Progenitor cell of endocrine pancreas (in vitro differentiated cells): ENCODE results near the gene TM2D1. TPM values are rescaled to one million over a fixed set of nuclear protein-coding genes. Genes with fewer than 3 reads are reported as not detected.
"Not testable (repeated sequence)": the region's sequence is repeated elsewhere in the genome, so short reads cannot be mapped to it uniquely, and the experiment has no call there.

ENCODE experiments used
- DNase-seq: peaks from one replicate; pipeline ENCODE4 v3.0.0; 2021; ENCODE audit warnings: low spot score; ENCODE audit not compliant: unreplicated experiment
- H3K27ac Mint-ChIP-seq: 2 replicates; pipeline ENCODE4 v1.8.0; 2021; ENCODE audit warnings: mild to moderate bottlenecking, moderate library complexity, mixed read lengths
- H3K27me3 Mint-ChIP-seq: 2 replicates; pipeline ENCODE4 v1.8.0; 2021; ENCODE audit warnings: mixed read lengths
- H3K36me3 Mint-ChIP-seq: 2 replicates; pipeline ENCODE4 v1.8.0; 2022; ENCODE audit warnings: mixed read lengths; ENCODE audit not compliant: insufficient read depth
- H3K4me1 Mint-ChIP-seq: 2 replicates; pipeline ENCODE4 v1.8.0; 2021; ENCODE audit warnings: low read depth, mixed read lengths
- H3K4me3 Mint-ChIP-seq: 2 replicates; pipeline ENCODE4 v1.8.0; 2021; ENCODE audit warnings: low read depth, mild to moderate bottlenecking, moderate library complexity, mixed read lengths
- H3K9me3 Mint-ChIP-seq: 2 replicates; pipeline ENCODE4 v1.8.0; 2021; ENCODE audit warnings: low read depth, mixed read lengths
- CTCF ChIP-seq: fragments of 200-600 bp; sonication (generic); IDR thresholded peaks from one replicate; pipeline ENCODE4 v1.5.0; 2021; ENCODE audit warnings: antibody characterized with exemption, mild to moderate bottlenecking; ENCODE audit not compliant: unreplicated experiment
- total RNA-seq: library from RNA; stranded (reverse); gene quantifications from 2 replicates; pipeline ENCODE4 v1.2.1, GENCODE V29; 2021

Gene TM2D1
- total RNA-seq, 1 donor from 2014 or later = 36.7 TPM

GRCh38 chr1:61724506-61724812, 482 bp downstream of the TM2D1 start:
- Mint-ChIP-seq H3K4me3 (peak overlapping the region; percentile 93), H3K4me1 (peaks cover 8% of the 10 kb centered on the region), H3K27ac (peak overlapping the region; percentile 99), H3K27me3 (no peaks in the 10 kb centered on the region), H3K9me3 (no peaks in the 10 kb centered on the region), H3K36me3 (no peaks in the 10 kb centered on the region)
- no peak for DNase-seq
- TF ChIP-seq CTCF = no peak

GRCh38 chr1:61718996-61719663, 5.8 kb downstream of the TM2D1 start:
- H3K36me3 Mint-ChIP-seq = peaks cover 13% of the 10 kb centered on the region
- not testable (repeated sequence) for H3K9me3 Mint-ChIP-seq, DNase-seq, H3K27ac Mint-ChIP-seq, H3K4me3 Mint-ChIP-seq, H3K27me3 Mint-ChIP-seq, H3K4me1 Mint-ChIP-seq

GRCh38 chr1:61711969-61712368, 13.0 kb downstream of the TM2D1 start:
- Mint-ChIP-seq H3K27me3 (no peaks in the 10 kb centered on the region), H3K4me1 (peaks cover 6% of the 10 kb centered on the region), H3K9me3 (no peaks in the 10 kb centered on the region), H3K36me3 (peaks cover 23% of the 10 kb centered on the region), H3K4me3 (no peak overlapping the region), H3K27ac (peak overlapping the region; percentile 31)
- DNase-seq = no peak
- no peak for TF ChIP-seq CTCF

GRCh38 chr1:61711257-61711656, 13.7 kb downstream of the TM2D1 start:
- peaks cover 21% of the 10 kb centered on the region for H3K36me3 Mint-ChIP-seq
- not testable (repeated sequence) for H3K4me3 Mint-ChIP-seq

GRCh38 chr1:61709908-61710289, 15.0 kb downstream of the TM2D1 start:
- no peak overlapping the region for H3K4me3 Mint-ChIP-seq
- H3K4me1 Mint-ChIP-seq = peaks cover 6% of the 10 kb centered on the region
- TF ChIP-seq CTCF = no peak
- H3K9me3 Mint-ChIP-seq = no peaks in the 10 kb centered on the region
- no peaks in the 10 kb centered on the region for H3K27me3 Mint-ChIP-seq
- no peak for DNase-seq
- H3K36me3 Mint-ChIP-seq = peaks cover 23% of the 10 kb centered on the region
- H3K27ac Mint-ChIP-seq = no peak overlapping the region

More at GRCh38 chr1:61711257-61711656, 13.7 kb downstream of the TM2D1 start:
- not testable (repeated sequence) for H3K27me3 Mint-ChIP-seq, H3K27ac Mint-ChIP-seq, H3K9me3 Mint-ChIP-seq, DNase-seq, H3K4me1 Mint-ChIP-seq

- Mint-ChIP-seq H3K27me3 (no peaks in the 10 kb centered on the region), H3K27ac (peak overlapping the region; percentile 20), H3K4me3 (no peak overlapping the region), H3K36me3 (peaks cover 21% of the 10 kb centered on the region), H3K9me3 (no peaks in the 10 kb centered on the region), H3K4me1 (peaks cover 6% of the 10 kb centered on the region)
- TF ChIP-seq CTCF = no peak
- no peak for DNase-seq
Observed at GRCh38 chr1:61708953-61709907, 15.7 kb downstream of the TM2D1 start.
